NCI-H2227 (cell line): ENCODE results near the gene KPNA2.

Experiments used
- DNase-seq: peaks from one replicate; lab custom pipeline; 2025; ENCODE audit not compliant: unreplicated experiment; lab: John Stamatoyannopoulos, UW

The KPNA2 gene

GRCh38 chr17:68095205-68095811 lies 59.8 kb downstream of the KPNA2 start:
- DNase-seq: no peak

- DNase-seq: no peak
These were observed 60.6 kb downstream of the KPNA2 start for GRCh38 chr17:68096111-68096510.
